NCI-H1694 treated with DMSO at 0.1 percent for 48 hours (cell line): ENCODE results near the gene SIK2.

Experiments used
- DNase-seq: peaks from one replicate; lab custom pipeline; 2025; lab: John Stamatoyannopoulos, UW

Gene SIK2

DNA sequence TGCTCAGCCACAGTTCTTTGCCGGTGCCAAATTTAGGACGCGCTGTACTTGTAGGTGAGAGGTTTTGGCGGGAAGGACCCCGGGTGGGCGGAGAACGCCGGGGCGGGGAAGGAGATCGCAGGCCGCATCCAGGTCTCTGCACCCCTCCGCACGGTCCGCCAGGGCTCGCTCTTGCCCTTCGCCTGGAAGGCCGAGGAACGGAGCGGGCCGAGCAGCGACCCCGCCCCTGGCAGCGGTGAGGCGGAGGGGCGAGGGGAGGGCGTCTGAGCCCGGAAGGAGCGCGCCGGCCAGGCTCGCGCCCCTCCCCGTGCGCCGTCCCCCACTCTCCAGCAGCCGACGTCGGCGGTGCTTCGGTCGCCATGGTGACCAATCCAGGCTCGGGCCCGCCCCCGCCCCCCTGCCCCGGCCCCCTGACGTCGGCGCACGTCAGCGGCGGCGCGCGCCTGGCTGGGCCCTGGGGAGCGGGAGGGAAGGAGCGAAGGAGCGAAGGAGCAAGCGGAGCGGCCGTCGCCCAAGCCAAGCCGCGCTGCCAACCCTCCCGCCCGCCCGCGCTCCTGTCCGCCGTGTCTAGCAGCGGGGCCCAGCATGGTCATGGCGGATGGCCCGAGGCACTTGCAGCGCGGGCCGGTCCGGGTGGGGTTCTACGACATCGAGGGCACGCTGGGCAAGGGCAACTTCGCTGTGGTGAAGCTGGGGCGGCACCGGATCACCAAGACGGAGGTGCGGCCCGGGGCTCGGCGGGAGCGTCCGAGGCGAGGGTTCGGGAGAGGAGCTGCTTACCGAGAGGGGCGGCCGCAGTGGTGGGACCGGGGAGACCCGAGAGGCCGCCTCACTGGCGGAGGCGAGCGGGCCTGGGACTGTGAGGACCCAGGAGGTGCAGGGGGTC is at the start of gene SIK2:
TSS of gene SIK2 (plus strand) at position 471 of the 886 bp plus-strand sequence. CDS start at position 586, 115 bp downstream.
- peak; percentile 59 for DNase-seq

DNA sequence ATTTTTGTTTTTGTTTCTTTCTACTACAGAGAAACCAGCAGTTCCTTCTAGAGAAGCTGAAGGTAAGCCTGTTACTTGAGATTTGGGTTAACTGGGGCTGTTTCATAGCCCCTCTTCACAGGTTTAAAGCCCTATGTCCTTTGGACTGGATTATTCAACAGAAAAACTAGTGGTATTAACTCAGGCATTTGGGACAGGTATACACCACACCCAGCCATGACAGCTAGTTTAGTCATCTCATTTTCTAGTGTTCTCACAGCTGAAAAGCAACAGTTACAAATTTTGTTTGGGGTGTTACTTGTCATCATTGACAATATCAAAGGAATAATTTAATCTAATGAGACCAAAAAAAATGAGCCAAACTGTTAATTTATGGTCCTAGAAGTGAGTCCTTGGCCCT is 47.7 kb upstream of the SIK2 start:
- DNase-seq: no peak

DNA sequence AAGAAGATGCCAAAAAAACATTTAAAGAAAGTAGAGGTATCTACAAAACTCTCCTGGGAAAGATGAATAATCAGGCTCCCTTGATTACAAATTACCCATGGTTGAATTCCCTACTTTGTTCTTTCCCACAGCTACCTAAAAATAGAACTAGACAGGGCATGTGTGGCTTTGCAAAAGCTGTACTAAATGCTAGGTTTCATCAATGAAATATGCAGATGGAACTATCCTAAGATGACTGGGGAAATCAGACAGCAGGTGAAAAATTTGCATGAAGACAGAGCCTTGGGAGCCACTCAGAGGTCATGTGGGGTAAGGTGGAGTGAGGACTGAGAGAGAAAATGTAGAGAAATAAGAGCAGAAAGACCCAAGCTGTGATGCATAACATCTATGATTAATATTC is 47.0 kb upstream of the SIK2 start:
- no peak for DNase-seq

DNA sequence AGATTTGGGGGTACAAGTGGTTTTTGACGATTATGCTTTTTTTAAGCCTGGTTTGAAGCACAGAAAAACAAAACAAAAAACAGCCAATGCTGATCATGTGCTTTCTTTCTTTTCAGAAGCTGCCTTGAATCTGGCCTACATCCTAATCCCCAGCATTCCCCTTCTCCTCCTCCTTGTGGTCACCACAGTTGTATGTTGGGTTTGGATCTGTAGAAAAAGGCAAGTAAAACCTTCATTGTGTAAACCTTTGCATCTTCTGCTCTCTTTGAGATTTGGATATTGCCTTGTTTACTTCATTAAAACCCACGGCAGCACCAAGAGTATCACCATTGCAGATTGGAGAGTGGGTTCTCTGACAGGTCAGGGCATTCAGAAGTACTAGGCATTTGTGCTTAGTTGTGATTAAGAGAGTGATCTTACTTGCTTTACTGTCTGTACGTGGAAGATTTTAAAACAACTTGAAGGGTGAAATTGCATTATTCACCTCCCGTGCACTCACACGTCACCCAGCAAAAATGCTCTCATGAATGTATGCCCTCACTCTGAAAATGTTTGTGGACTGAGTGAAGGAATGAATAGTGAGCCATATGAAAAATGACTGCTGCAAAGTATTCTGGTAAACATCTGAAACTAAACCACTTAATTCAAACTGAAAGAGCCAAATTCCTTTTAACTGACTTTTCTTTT is 44.7 kb upstream of the SIK2 start:
- DNase-seq: no peak

DNA sequence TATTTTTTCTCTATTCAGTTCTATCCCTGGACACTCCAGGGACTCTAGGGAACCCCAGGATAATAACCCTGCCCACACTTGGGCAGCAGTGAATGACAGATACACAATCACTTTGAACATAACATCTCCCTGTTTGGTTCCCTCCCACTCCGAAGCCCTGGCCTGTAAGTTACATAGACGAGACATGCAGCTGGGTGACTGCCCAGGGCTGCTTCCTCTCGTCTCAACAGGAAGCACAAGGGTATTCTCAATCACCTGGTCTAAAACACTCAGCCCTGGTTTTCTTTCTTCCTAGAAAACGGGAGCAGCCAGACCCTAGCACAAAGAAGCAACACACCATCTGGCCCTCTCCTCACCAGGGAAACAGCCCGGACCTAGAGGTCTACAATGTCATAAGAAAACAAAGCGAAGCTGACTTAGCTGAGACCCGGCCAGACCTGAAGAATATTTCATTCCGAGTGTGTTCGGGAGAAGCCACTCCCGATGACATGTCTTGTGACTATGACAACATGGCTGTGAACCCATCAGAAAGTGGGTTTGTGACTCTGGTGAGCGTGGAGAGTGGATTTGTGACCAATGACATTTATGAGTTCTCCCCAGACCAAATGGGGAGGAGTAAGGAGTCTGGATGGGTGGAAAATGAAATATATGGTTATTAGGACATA is 42.3 kb upstream of the SIK2 start:
- DNase-seq: no peak

DNA sequence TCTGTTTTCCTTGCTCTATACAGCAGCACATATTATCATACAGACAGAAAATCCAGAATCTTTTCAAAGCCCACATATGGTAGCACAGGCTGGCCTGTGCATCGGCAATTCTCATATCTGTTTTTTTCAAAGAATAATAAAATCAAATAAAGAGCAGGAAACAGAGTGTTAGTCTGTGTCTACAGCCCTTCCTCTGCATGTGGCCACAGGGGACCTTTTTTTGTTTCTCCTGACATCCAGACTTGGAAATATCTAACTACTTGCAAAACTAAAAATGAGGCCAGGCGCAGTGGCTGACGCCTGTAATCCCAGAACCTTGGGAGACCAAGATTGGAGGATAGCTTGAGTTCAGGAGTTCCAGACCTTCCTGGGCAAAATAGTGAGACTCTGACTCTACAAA is 41.4 kb upstream of the SIK2 start:
- DNase-seq: no peak

DNA sequence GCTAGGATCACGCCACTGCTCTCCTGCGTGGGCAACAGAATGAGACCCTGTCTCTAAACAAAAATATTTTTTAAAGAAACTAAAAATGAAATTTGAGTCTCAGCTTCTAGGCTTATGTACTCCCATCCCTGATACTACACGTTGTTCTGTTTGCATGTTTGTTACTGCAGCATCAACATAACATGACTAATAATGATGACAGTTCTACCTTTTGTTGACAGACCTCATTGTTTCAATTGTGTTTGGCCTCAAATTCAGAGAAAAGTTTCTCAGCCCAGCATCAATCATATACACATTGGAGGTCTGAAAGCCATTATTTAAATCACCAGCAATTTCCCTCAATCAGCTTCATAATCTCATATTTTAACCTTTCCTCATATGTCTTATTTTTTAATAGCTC is 40.9 kb upstream of the SIK2 start:
- no peak for DNase-seq

DNA sequence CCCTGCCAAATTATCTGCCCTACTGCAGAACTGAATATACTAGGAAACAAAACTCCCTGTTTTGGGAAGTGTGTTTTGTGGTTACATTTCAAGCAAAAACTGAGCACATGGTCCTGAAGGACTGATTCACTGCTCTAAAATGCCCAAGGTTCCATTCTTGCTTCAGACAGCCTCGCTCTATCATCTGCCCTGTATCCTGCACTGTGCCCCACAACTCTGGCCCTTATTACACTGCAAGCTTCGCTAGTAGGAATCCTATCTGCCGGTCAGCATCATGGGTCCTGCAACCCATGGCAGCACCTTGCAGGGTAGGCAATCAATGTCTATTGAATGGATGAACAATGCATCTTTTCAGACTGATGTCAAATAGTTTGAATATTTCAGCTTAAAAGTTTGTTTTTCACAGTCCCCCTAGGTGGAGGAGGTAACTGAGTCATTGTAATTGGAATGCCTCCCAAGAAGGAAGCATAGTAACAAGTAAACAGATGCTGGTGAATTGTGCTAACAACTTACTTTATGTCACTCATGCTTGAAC is 40.4 kb upstream of the SIK2 start:
- DNase-seq: no peak

DNA sequence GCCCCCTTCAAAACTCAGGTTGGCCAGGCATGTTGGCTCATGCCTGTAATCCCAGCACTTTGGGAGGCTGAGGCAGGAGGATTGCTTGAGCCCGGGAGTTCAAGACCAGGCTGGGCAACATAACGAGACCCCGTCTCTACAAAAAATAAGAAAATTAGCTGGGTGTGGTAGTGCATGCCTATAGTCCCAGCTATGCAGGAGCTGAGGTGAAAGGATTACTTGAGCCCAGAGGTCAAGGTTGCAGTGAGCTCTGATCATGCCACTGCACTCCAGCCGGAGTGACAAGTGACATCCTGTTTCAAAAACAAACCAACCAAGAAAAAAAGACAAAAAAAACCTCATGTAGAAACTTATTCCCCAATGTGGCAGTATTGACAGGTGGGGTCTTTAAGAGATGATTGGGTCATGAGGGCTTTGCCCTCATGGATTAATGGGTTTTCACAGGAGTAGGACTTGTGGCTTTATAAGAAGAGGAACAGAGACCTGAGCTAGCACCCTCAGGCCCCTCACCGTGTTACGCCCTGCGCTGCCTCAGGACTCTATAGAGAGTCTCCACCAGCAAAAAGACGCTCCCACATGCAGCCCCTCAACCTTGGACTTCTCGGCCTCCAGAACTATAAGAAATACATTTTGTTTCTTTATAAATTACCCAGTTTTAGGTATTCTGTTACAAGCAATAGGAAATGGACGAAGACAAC is 39.4 kb upstream of the SIK2 start:
- DNase-seq: no peak

DNA sequence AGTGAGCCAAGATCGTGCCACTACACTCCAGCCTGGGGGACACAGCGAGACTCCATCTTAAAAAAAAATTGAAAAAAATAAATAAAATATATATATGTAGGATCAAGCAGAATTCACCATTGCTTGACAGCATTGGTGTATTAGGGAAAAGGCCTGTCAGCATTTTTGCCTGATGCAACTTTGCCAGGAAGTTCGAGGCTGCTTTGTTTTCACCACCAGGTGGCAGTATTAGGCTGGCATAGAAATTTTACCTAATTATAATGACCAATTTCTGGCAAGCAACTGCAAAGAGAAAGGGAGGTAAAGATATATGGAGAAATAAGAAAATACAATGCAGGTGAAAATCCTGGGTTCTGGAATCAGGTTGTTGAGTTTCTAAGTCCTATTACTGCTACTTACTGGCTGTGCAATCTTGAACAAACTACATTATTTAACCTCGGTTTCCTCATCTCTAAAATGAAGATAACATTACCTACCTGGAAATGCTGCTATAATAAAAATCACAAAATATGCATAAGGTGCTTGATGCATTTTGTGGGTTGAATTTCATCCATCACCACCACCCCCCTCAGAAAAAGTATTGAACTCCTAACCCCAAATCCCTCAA is 37.0 kb upstream of the SIK2 start:
- peak; percentile 21 for DNase-seq

DNA sequence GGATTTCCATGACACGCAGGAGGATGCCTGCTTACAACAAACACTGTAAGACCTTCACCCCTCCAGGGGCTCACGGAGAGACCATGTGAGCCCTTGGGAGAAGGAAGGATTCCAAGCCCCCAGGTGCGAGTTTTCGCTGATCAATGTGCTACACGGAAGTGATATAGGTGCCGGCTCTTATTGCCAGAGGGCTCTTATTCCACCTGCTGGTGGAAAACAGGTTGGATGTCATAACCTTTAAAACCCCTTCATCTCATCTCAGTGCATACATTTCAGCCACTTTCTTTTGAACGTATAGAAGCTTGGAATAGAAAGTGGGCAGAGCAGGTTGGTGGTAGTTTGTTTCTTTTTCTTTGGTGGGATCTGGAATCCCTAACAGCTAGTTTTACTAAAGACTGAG is 35.9 kb upstream of the SIK2 start:
- no peak for DNase-seq

DNA sequence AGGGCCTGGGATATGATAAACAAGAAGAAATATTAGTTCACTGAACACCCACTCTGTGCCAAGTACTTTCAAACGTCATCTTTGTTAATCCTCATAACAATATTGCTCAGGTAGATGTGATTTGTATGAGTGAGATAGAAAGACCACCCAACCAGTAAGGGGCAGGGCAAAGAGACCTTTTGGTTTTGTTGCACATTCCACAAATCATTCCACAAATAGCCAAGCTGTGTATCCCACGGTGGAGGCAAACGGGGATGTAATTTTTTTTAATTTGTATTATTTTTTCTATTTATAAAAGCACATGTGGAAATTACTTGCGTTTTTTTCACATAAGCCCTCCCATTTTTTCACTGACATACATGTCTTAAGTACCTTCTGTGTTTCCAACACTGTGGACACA is 32.8 kb upstream of the SIK2 start:
- no peak for DNase-seq

DNA sequence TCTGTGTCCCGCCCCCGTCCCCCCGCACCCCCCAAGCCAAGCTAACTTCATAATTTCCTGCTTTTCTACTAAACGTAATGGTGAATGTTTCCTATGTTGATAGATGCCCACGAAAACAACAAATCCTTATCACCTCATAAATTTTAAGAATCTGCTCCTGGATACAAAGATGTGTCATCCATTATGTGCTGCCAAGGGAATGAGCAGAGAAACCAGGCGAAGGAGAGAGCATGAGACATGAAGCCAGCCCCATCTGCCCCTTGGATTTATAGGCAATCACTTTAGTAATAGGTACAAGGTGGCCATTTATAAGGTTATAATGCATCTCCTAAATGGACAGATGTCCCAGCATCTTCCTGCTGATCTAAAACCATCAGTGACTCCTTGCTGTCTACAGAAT is 31.5 kb upstream of the SIK2 start:
- DNase-seq: no peak

DNA sequence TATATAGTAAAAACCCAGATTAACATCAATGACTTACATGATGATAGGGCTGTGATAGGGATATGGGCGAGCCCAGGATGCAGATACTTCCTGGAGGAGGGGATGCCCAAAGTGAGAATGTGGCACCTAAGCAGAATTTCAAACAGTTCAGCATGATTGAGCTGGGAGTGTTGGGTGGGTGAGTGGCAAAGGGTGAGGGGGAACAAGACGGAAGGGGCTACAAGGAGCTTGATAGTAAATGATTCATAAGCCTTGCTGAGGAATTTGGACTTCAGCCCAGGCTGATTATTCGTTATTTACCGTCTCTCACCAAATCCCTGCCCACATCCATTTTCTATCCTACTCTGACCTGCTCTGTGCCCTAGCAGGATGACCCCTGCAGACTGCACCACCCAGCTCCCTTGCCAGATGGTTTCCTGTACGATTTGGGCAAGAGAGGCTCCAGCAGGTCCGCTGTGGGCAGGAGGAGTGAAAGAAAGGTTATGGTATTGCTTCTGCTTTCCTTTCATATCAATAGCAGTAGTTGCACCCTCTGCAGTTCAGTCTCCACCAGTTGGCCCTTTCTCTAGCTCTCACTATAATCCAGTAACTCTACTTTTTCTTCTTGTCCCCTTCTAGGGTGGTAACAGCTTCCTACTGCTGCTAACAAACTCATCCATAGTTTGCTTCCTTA is 30.3 kb upstream of the SIK2 start:
- DNase-seq: no peak

DNA sequence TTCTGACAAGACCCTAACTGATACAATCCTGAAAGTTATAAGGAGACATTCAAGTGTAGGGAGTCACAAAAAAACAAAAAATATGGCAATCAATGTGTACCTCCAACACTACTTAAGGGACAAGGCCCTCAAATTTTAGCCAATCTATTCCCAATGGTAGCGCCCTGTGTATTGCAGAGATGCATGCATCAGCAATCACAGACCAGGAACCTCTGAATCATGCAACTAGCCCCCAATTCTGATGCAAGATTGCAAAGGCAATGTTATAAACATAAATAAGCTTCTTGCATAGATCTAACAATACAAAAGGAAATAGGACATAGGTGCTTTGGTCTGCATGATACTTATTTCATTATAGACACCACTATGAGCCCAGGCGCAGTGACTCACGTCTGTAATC is 29.7 kb upstream of the SIK2 start:
- no peak for DNase-seq

DNA sequence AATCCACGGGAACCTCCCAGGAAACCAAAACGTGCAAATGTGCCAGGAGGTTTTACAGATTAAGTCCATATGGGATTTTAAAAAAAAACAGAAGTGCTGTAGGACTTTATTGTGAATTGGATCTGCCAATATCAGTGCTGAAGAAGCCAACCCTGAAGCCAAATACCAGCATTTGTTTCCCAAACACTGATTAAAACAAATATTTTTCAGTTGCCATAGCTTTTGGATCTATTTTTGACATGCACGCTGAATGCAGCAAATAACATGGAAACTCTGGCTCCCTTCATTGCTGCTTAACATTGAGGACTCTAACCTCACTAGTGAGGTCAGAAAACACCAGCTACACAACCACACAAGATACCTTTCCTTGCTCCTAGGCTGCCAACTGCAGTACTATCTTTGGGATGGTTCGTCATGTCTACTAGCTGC is 28.4 kb upstream of the SIK2 start:
- DNase-seq: no peak

DNA sequence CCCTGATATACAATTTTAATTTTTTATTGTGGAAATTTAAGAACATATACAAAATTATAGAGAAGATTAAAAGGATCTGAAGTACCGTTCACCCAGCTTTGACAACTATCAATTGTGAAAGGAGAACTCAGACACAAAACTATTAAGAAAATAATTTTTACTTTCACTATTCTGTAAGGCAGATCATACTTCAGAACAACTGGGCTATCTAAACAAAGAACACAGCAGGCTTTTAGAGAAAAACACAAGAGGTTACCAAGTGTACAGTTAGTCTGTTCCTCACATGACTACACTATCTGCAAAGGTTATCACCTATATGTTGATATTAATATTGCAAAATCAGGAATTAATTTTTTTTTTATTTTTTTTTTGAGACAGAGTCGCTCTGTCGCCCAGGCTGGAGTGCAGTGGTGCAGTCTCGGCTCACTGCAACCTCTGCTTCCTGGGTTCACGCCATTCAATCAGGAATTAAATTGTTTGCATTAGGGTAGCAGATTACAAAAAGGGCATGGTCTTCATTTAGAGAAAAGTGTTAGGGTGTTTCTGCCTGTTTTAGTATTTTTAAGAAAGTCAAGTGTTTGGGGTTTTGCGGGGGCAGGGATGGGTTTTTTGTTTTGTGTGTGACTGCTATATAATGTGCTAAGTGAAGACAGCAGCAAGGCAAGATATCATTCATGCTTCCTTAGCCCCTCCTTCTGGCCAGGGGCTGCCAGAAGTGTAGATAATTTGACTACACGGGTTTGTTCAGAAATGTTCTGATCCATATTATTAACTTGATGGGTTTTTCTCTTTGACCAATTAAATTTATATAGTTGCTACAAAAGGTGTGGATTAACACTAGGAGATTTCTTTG is 27.6 kb upstream of the SIK2 start:
- no peak for DNase-seq

DNA sequence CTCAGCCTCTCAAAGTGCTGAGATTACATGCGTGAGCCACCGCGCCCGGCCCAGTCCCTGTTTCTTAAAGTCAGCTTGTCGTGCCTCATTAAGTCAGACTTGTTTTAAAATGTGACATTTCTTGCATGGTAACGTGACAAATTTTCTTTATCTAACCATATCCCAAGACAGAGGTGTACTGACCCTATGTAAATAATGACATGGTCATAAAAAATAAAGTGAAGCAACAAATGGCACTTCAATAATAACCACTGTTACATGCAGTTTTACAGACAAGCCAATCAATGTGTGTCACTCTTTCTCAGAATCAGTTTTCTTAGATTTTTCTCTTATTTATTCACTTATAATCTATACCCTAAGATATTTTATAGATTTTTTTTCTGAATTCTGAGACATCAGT is 26.5 kb upstream of the SIK2 start:
- DNase-seq: no peak

DNA sequence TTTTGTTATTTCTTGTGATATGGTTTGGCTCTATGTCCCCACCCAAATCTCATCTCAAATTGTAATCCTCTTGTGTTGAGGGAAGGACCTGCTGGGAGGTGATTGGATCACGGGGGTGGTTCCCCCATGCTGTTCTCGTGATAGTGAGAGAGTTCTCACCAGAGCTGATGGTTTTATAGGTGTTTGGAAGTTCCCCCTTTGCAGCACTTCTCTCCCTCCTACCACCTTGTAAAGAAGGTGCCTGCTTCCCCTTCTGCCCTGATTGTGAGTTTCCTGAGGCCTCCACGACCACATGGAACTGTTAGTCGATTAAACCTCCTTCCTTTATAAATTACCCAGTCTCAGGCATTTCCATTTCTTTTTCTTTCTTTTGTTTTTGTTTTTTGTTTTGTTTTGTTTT is 24.4 kb upstream of the SIK2 start:
- DNase-seq: no peak

DNA sequence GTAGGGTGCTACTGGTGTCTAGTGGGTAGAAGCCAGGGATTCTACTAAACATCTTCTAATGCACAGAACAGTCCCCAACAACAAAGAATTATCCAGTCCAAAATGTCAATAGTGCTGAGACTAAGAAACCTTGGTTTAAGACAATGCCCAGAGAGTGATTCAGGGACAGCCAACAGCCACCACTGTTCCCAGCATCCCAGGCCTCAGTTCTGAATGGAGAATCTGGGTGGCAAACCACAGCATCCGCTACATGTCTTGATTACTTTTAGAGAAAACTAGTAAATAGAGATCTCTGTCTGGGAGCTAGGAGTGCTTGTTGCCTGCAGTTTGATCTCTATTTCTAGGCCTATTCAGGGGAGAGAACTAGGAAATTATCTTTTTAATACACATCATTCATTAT is 20.9 kb upstream of the SIK2 start:
- DNase-seq: no peak
